ENCODE data around the gene CPZ. TPM values are rescaled to one million over a fixed set of nuclear protein-coding genes. Genes with fewer than 3 reads are reported as not detected.

CPZ gene
- total and polyA plus RNA-seq, 11 donors: 0.13 to 4.8 (median 0.26) TPM; not detected in 2

DNA sequence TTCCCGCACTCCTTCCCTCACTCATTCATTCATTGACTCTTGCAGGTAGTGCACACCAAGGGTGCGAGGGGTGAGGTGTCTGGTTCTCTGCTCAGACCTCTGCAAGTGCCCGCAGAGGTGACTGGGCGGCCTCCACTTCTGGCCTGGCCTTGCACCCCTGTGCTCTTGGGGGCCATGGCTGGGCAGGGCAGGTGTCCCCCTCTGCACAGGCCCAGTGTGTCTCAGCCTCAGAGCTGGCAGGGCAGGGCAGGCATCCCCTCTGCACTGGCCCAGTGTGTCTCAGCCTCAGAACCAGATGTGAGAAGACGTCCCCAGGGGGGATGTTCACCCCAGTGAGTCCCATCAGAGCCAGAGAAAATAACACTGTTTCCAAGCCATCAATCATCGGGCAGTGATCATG, 16.8 kb downstream of the CPZ start:
- TF ChIP-seq, protein P1, sequence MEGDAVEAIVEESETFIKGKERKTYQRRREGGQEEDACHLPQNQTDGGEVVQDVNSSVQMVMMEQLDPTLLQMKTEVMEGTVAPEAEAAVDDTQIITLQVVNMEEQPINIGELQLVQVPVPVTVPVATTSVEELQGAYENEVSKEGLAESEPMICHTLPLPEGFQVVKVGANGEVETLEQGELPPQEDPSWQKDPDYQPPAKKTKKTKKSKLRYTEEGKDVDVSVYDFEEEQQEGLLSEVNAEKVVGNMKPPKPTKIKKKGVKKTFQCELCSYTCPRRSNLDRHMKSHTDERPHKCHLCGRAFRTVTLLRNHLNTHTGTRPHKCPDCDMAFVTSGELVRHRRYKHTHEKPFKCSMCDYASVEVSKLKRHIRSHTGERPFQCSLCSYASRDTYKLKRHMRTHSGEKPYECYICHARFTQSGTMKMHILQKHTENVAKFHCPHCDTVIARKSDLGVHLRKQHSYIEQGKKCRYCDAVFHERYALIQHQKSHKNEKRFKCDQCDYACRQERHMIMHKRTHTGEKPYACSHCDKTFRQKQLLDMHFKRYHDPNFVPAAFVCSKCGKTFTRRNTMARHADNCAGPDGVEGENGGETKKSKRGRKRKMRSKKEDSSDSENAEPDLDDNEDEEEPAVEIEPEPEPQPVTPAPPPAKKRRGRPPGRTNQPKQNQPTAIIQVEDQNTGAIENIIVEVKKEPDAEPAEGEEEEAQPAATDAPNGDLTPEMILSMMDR (IDR thresholded peaks at IDR 0.05): no peak
- TF ChIP-seq POLR2A (IDR thresholded peaks at IDR 0.05): no peak
- H3K36me3 ChIP-seq: no peaks in the 10 kb centered on the region
- H3K27me3 ChIP-seq: peaks cover 0 to 18% (median 8%) of the 10 kb centered on the region in 9 donors
- DNase-seq (no peak), ATAC-seq (no peak)
- intact Hi-C loops (cut with DNase I): loop anchor here (10.0 kb wide), 2 partner anchors 275 to 305 kb away; no protein-coding TSS in a partner anchor
- no peaks in the 10 kb centered on the region for H3K9me3 ChIP-seq
- H3K27ac ChIP-seq: no peak overlapping the region
- H3K4me3 ChIP-seq: no peak overlapping the region
- 70 to 96% (median 81%) methylated on average over 4 to 6 of the region's 6 CpGs for WGBS, 4 donors
- H3K4me1 ChIP-seq: peaks cover 0 to 22% (median 5%) of the 10 kb centered on the region in 12 donors

DNA sequence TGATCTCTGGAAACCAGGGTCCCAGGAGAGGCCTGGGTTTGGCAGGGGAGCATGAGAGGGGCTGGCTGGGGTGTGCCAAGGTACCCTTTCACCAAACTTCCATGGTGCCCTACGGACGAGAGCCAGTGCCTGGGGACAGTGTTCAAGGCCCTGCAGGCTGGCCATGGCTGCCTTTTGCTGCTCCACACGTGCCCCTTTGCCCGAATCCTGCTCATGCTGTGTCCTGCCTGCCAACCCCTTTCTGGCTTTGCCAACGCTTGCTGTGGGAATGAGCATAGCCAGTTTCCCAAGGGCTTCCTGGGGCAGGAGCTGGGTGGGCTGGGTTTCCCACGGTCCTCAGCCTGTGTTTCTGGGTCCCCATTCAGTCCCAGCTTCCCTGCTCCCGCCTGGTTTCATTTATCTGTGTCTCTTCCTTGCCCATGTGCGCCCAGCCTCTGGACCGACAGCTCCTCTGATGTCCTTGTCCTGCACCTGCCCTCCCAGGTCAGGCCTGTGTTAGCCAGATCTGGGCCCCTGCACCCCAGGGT, 17.3 kb downstream of the CPZ start:
- Histone ChIP-seq H3K9me3 (no peaks in the 10 kb centered on the region), H3K4me3 (no peak overlapping the region), H3K4me1 (peaks cover 0 to 22% (median 5%) of the 10 kb centered on the region in 12 donors), H3K27ac (peak overlapping the region in 4 of 12 donors; percentile 30 to 80 (median 54)), H3K36me3 (no peaks in the 10 kb centered on the region), H3K27me3 (peaks cover 0 to 18% (median 8%) of the 10 kb centered on the region in 9 donors)
- ATAC-seq (no peak), DNase-seq (no peak)
- intact Hi-C loops (cut with DNase I): loop anchor here (10.0 kb wide), 2 partner anchors 275 to 305 kb away; no protein-coding TSS in a partner anchor
- no peak for TF ChIP-seq POLR2A (IDR thresholded peaks at IDR 0.05)
- TF ChIP-seq, protein P1 (IDR thresholded peaks at IDR 0.05): no peak
- 65 to 83% (median 71%) methylated on average over 9 of the region's 9 CpGs for WGBS, 4 donors

DNA sequence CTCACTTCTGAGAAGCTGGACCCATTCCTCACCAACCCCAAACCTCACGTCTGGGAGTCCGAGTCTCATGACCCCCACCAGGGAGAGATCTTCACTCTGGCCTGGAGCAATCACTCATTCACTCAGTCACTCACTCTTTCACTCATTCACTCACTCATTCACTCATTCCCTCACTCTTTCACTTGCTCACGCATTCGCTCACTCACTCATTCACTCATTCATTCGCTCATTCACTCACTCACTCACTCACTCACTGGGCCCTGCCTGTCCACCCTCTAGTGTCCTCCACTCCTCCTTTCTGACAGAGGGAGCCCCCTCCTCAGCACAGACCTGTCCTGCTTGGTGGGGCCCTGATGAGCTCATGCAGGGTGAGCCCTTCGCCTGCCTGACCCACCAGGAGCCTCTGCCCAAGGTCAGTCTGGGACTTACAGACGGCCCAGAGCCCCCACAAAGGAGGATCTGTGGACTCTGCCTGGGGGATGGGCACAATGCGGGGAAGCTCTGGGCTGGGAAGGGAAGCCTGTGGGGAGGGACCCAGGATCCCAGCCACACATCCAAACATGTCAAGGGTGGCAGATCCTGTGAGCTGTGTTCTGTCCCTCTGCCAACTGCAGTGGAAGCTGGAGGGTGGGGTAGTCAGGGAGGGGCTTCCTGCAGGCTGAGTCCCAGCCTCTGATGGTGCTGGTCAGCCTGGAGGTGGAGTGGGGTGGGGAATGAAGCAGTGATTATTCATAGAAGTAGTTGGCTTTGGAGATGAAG, 18.5 kb downstream of the CPZ start:
- Histone ChIP-seq H3K4me3 (peak overlapping the region in 1 of 12 donors; percentile 10), H3K27me3 (peaks cover 0 to 18% (median 8%) of the 10 kb centered on the region in 9 donors), H3K27ac (peak overlapping the region in 11 of 12 donors; percentile 24 to 80 (median 46)), H3K4me1 (peaks cover 0 to 22% (median 5%) of the 10 kb centered on the region in 12 donors), H3K9me3 (no peaks in the 10 kb centered on the region), H3K36me3 (no peaks in the 10 kb centered on the region)
- ATAC-seq (peak; percentile 41 to 88 (median 70)), DNase-seq (peak in 4 of 5 donors; percentile 44 to 76 (median 54))
- TF ChIP-seq, protein P1 (IDR thresholded peaks at IDR 0.05): no peak
- TF ChIP-seq POLR2A (IDR thresholded peaks at IDR 0.05): no peak
- intact Hi-C loops (cut with DNase I): loop anchor here in 2 of 10 donors (10.0 kb wide), 2 partner anchors 274 to 304 kb away; no protein-coding TSS in a partner anchor
- 70 to 75% (median 75%) methylated on average over 8 of the region's 8 CpGs for WGBS, 4 donors

DNA sequence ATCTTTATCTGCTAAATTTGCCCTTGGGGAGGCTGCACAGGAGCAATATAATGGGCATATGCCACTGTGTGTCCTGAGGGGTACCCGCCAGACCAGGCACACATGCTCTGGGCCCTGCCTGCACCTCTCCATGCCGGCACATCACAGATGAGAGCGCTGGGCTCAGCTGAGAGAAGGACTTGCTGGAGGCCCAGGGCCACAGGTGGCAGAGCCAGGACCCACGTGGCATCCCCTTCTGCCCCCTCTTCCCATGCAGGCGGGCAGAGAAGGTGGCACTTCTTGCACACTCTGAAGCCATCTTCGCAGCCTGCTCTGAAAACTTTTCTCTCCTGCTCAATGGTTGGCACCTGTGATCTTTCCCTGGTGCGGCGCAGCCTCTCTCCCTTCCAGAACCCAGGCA, 20.1 kb downstream of the CPZ start:
- TF ChIP-seq, protein P1 (IDR thresholded peaks at IDR 0.05): no peak
- no peak for TF ChIP-seq POLR2A (IDR thresholded peaks at IDR 0.05)
- DNase-seq: peak in 3 of 5 donors; percentile 6 to 53 (median 13)
- intact Hi-C loops (cut with DNase I): loop anchor here in 2 of 10 donors (10.0 kb wide), 2 partner anchors 272 to 302 kb away; no protein-coding TSS in a partner anchor

More for the DNA sequence above, 20.1 kb downstream of the CPZ start:
- peak overlapping the region in 7 of 12 donors; percentile 11 to 80 (median 46) for H3K27ac ChIP-seq
- no peak overlapping the region for H3K4me3 ChIP-seq
- no peaks in the 10 kb centered on the region for H3K36me3 ChIP-seq
- H3K27me3 ChIP-seq: peaks cover 0 to 9% (median 1%) of the 10 kb centered on the region in 9 donors
- H3K4me1 ChIP-seq: peaks cover 0 to 19% (median 4%) of the 10 kb centered on the region in 12 donors
- 86 to 93% (median 89%) methylated on average over 6 to 8 of the region's 8 CpGs for WGBS, 4 donors
- H3K9me3 ChIP-seq: no peaks in the 10 kb centered on the region
- no peak for ATAC-seq

Measured in heart left ventricle (tissue), 16 donors.